K562 (cell line): ENCODE measurements around the gene ACTN3. TPM values are rescaled to one million over a fixed set of nuclear protein-coding genes. Genes with fewer than 3 reads are reported as not detected.

Experiments used
- ATAC-seq: fragments of 200-7000 bp; cut with Tn5 transposase; 3 replicates; pipeline ENCODE4 v1.9.1; 2020; ENCODE audit warnings: moderate library complexity
- BruUV-seq: library from RNA; stranded (reverse); fragments of 400-500 nt; replicated peaks from 2 replicates; lab custom pipeline; 2021; lab: Mats Ljungman, UMichigan
- CTCF ChIA-PET: fragments of 300-600 bp; formaldehyde crosslinking; extraction: SDS; loops from one replicate; lab custom pipeline; 2021; ENCODE audit warnings: low intra/inter-chr PET ratio; lab: Yijun Ruan, JAX
- POLR2A ChIA-PET: fragments of 300-600, 350-650 bp; sonication (Branson Sonifier 250); formaldehyde crosslinking; extraction: SDS; loops from one replicate; lab custom pipeline; 2021; ENCODE audit warnings: antibody characterized with exemption, inconsistent platforms; lab: Yijun Ruan, JAX
- DNase-seq, 4 experiments: peaks; one replicate each; pipeline versions ENCODE4 v3.0.0 to v3.0.0-alpha.2; 2011 to 2018; ENCODE audit warnings: low spot score in 3 of 4, mixed read lengths in 3 of 4; ENCODE audit errors: extremely low read depth in 1 of 4
- FAIRE-seq: peaks from 2 replicates; lab custom pipeline; 2011; peaks lifted over from hg19 to GRCh38; lab: Jason Lieb, UNC
- H2AFZ ChIP-seq: 2 replicates; pipeline ENCODE4 v1.6.0; 2011; ENCODE audit warnings: low read depth, low read length, control low read depth, inconsistent platforms
- H3K27ac ChIP-seq: fragments of 200-600 bp; 3 replicates; pipeline ENCODE4 v1.8.0; 2011; ENCODE audit warnings: low read depth, mild to moderate bottlenecking, control low read depth, inconsistent platforms, low read length, moderate library complexity, mixed read lengths; ENCODE audit errors: extremely low read depth
- H3K27me3 ChIP-seq, 2 experiments: fragments of 300-600 bp in 1 of 2; 2 replicates in 1 of 2; 3 replicates in 1 of 2; pipeline versions ENCODE4 v1.6.0 to v1.8.0; 2011; ENCODE audit warnings: inconsistent platforms in 2 of 2, low read length in 2 of 2, mild to moderate bottlenecking in 1 of 2, mixed read lengths in 1 of 2, moderate library complexity in 1 of 2; ENCODE audit not compliant: control insufficient read depth in 2 of 2, insufficient read depth in 2 of 2
- H3K36me3 ChIP-seq: fragments of 300-600 bp; 3 replicates; pipeline ENCODE4 v1.8.0; 2011; ENCODE audit warnings: mild to moderate bottlenecking, low read length, inconsistent platforms; ENCODE audit not compliant: control insufficient read depth, insufficient read depth
- H3K4me1 ChIP-seq, 2 experiments: fragments of 200-600 bp in 1 of 2; replicated peaks in 1 of 2; 2 replicates in 1 of 2; 3 replicates in 1 of 2; pipeline versions ENCODE4 v1.5.1 to v1.8.0; 2011; ENCODE audit warnings: inconsistent platforms in 2 of 2, low read length in 2 of 2, mild to moderate bottlenecking in 1 of 2, mixed read lengths in 1 of 2, moderate library complexity in 1 of 2; ENCODE audit not compliant: control insufficient read depth in 2 of 2, insufficient read depth in 2 of 2
- H3K4me2 ChIP-seq: 2 replicates; pipeline ENCODE4 v1.6.1; 2011; ENCODE audit warnings: low read length, control low read depth, inconsistent platforms, mixed read lengths; ENCODE audit not compliant: insufficient read depth
- H3K4me3 ChIP-seq: fragments of 200-600 bp; sonication (generic), shearing (Covaris generic); 2 replicates; pipeline ENCODE4 v1.5.1; 2016; ENCODE audit warnings: control low read depth, inconsistent platforms
- H3K79me2 ChIP-seq: fragments of 200-600 bp; 3 replicates; pipeline ENCODE4 v1.8.0; 2011; ENCODE audit warnings: low read length, inconsistent platforms; ENCODE audit not compliant: control insufficient read depth, insufficient read depth
- H3K9ac ChIP-seq, 2 experiments: 2 replicates each; pipeline versions ENCODE4 v1.6.0 to v1.6.1; 2011; ENCODE audit warnings: low read depth in 2 of 2, low read length in 2 of 2, control low read depth in 1 of 2, inconsistent platforms in 1 of 2, mild to moderate bottlenecking in 1 of 2, mixed read lengths in 1 of 2; ENCODE audit not compliant: insufficient read depth in 1 of 2
- H3K9me1 ChIP-seq: one replicate; pipeline ENCODE4 v1.6.0; 2011; ENCODE audit warnings: inconsistent platforms, mild to moderate bottlenecking, low read length, moderate library complexity; ENCODE audit not compliant: control insufficient read depth, insufficient read depth
- H3K9me3 ChIP-seq: replicated peaks from 2 replicates; pipeline ENCODE4 v1.5.1; 2011; ENCODE audit warnings: low read depth, low read length, inconsistent platforms; ENCODE audit not compliant: control insufficient read depth, insufficient read depth
- H4K20me1 ChIP-seq: replicated peaks from 2 replicates; pipeline ENCODE4 v1.6.1; 2011; ENCODE audit warnings: low read length, inconsistent platforms, mixed read lengths; ENCODE audit not compliant: control insufficient read depth, insufficient read depth
- ARHGAP35 ChIP-seq: fragments of 450-650 bp; IDR thresholded peaks from 2 replicates; pipeline ENCODE4 v1.6.1; 2018; ENCODE audit not compliant: partially characterized antibody
- KLF13 ChIP-seq: fragments of 450-650 bp; IDR thresholded peaks from 2 replicates; pipeline ENCODE4 v1.6.1; 2016; ENCODE audit warnings: missing genetic modification characterization, low read depth, mild to moderate bottlenecking, missing compliant biosample characterization, moderate library complexity, borderline replicate concordance
- NONO ChIP-seq, 2 experiments: fragments of 200-400 bp in 1 of 2; fragments of 450-650 bp in 1 of 2; formaldehyde crosslinking in 1 of 2; IDR thresholded peaks; 2 replicates each; pipeline ENCODE4 v1.6.1; 2017; ENCODE audit warnings: low read depth in 2 of 2, mild to moderate bottlenecking in 2 of 2, moderate library complexity in 2 of 2, low read length in 1 of 2
- SIRT6 ChIP-seq: IDR thresholded peaks from one replicate; pipeline ENCODE4 v1.6.1; 2012; ENCODE audit warnings: low read depth, mild to moderate bottlenecking, control low read depth, inconsistent platforms, low read length, moderate library complexity
- ZBED1 ChIP-seq: IDR thresholded peaks from 2 replicates; pipeline ENCODE4 v1.6.1; 2014
- WGBS: fragments of 100-300 bp; shearing (Covaris generic); methylation state at CpG from one replicate; pipeline ENCODE4 v1.1.6; 2016; ENCODE audit warnings: low coverage, mixed read lengths; ENCODE audit not compliant: insufficient coverage; ENCODE audit errors: missing lambda C conversion rate; 5-methylcytosine and 5-hydroxymethylcytosine counted together
- in situ Hi-C: fragments of 300-500 bp; cut with MboI; formaldehyde crosslinking; loops from 4 replicates; pipeline ENCODE4 v1.15.0; 2018; ENCODE audit warnings: inconsistent platforms, mixed read lengths
- intact Hi-C: fragments of 100-400 bp; cut with micrococcal nuclease; formaldehyde crosslinking; loops from 2 replicates; pipeline ENCODE4 v1.14.2; 2022
- polyA plus RNA-seq, 8 experiments: library from polyadenylated mRNA; depleted of rRNA in 4 of 8; stranded (reverse) in 5 of 8; unstranded in 3 of 8; fragments of >200 nt; fragmentation: Nextera tagmentation in 2 of 8; fragmentation: Illumina TruSeq in 1 of 8; extraction: Ambion mirVana in 2 of 8; extraction: Trizol in 1 of 8; gene quantifications; 2 replicates each; pipeline versions ENCODE4 v1.2.1 to v1.2.3, GENCODE V29; 2011 to 2014; ENCODE audit warnings: inconsistent platforms in 1 of 8, missing spikeins in 1 of 8
- total RNA-seq, 7 experiments: library from RNA; depleted of rRNA in 6 of 7; stranded (reverse); fragments of >200 nt in 6 of 7; fragmentation: Illumina TruSeq in 2 of 7; extraction: Trizol in 2 of 7; gene quantifications; 2 replicates each; pipeline versions ENCODE4 v1.2.1 to v1.2.3, GENCODE V29; 2011 to 2021; ENCODE audit warnings: low replicate concordance in 1 of 7
- TF ChIP-seq, protein P1 (sequence below): fragments of 450-650 bp; IDR thresholded peaks from 2 replicates; pipeline ENCODE4 v1.6.1; 2016

Gene ACTN3
- total and polyA plus RNA-seq, 9 of the 15 experiments (the other 6 are each of a cell fraction or from before 2014, with no cell fraction given), result not detected

DNA sequence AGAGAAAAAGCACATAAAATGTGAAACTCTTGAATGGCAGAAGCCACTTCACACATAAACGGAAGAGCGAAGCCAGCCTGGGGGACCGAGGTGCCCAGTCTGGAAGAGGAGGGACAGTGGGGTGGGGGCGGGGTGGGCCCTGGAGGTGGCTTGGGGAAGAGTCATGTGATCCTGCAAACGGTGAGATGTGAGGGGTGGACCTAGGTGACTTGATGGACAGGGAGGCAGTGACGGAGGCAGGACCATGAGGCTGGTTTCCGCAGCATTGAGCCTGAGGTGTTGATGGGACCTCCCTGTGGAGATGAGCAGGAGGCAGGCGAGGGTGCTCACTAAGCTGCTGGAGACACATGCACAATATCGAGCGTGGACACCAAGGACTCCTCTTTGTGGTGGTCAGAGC lies 17.6 kb upstream of the ACTN3 start:
- WGBS, result 59% methylated on average over 8 of the region's 10 CpGs
- no peak for TF ChIP-seq SIRT6
- TF ChIP-seq KLF13 (tag), result no peak
- no peak for TF ChIP-seq ZBED1
- no peak for TF ChIP-seq NONO (IDR thresholded peaks at IDR 0.05; ENCODE audit: low read depth in 2 of 2, low read length in 1 of 2)
- TF ChIP-seq, protein P1, sequence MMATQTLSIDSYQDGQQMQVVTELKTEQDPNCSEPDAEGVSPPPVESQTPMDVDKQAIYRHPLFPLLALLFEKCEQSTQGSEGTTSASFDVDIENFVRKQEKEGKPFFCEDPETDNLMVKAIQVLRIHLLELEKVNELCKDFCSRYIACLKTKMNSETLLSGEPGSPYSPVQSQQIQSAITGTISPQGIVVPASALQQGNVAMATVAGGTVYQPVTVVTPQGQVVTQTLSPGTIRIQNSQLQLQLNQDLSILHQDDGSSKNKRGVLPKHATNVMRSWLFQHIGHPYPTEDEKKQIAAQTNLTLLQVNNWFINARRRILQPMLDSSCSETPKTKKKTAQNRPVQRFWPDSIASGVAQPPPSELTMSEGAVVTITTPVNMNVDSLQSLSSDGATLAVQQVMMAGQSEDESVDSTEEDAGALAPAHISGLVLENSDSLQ, result peak; percentile 62
- TF ChIP-seq ARHGAP35, result no peak
- Histone ChIP-seq H3K4me2 (no peak overlapping the region), H3K9me1 (no peaks in the 10 kb centered on the region), H3K79me2 (no peaks in the 10 kb centered on the region), H3K9me3 (no peaks in the 10 kb centered on the region), H3K27me3 (no peaks in the 10 kb centered on the region), H3K27ac (no peak overlapping the region), H3K36me3 (no peaks in the 10 kb centered on the region; the same call in 2 of the 3 replicates), H3K4me3 (no peak overlapping the region), H3K4me1 (peaks cover 0 to 9% of the 10 kb centered on the region in 2 experiments; a peak in 1 of 5 replicates), H3K9ac (peak overlapping the region in 1 of 2 experiments; percentile 24; a peak in 1 of 4 replicates), H4K20me1 (no peaks in the 10 kb centered on the region), H2AFZ (no peak overlapping the region)
- DNase-seq (no peak), ATAC-seq (peak; percentile 20), FAIRE-seq (no peak)
- ChIA-PET CTCF (no interaction called here), POLR2A (interaction anchor here (1.1 kb wide), 1 partner anchor 13 kb away, joined by 4 read pairs; no protein-coding TSS in a partner anchor)
- in situ Hi-C loops (no loop called here), intact Hi-C loops (no loop called here)
- BruUV-seq, result no TSS peak
